ENCODE data around the gene LNX2.

Gene LNX2

GRCh38 chr13:27624071-27624470, 3.7 kb upstream of the LNX2 start:
- no peak overlapping the region for H3K27ac ChIP-seq (replicated peaks)
- H3K27me3 ChIP-seq (ENCODE audit: insufficient read depth, poor library complexity, severe bottlenecking), result no peaks in the 10 kb centered on the region
- DNase-seq (ENCODE audit: low read depth in 1 of 2, low spot score in 1 of 2), result no peak
- TF ChIP-seq POLR2AphosphoS5 (IDR thresholded peaks at IDR 0.05; ENCODE audit: low read depth) (no peak), CTCF (IDR thresholded peaks at IDR 0.05; ENCODE audit: insufficient read depth, low read length) (no peak), SPI1 (IDR thresholded peaks at IDR 0.05; ENCODE audit: borderline replicate concordance, low read depth) (no peak), GABPA (IDR thresholded peaks at IDR 0.05; ENCODE audit: low read depth) (no peak)
- TF ChIP-seq, protein P1, sequence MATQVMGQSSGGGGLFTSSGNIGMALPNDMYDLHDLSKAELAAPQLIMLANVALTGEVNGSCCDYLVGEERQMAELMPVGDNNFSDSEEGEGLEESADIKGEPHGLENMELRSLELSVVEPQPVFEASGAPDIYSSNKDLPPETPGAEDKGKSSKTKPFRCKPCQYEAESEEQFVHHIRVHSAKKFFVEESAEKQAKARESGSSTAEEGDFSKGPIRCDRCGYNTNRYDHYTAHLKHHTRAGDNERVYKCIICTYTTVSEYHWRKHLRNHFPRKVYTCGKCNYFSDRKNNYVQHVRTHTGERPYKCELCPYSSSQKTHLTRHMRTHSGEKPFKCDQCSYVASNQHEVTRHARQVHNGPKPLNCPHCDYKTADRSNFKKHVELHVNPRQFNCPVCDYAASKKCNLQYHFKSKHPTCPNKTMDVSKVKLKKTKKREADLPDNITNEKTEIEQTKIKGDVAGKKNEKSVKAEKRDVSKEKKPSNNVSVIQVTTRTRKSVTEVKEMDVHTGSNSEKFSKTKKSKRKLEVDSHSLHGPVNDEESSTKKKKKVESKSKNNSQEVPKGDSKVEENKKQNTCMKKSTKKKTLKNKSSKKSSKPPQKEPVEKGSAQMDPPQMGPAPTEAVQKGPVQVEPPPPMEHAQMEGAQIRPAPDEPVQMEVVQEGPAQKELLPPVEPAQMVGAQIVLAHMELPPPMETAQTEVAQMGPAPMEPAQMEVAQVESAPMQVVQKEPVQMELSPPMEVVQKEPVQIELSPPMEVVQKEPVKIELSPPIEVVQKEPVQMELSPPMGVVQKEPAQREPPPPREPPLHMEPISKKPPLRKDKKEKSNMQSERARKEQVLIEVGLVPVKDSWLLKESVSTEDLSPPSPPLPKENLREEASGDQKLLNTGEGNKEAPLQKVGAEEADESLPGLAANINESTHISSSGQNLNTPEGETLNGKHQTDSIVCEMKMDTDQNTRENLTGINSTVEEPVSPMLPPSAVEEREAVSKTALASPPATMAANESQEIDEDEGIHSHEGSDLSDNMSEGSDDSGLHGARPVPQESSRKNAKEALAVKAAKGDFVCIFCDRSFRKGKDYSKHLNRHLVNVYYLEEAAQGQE (IDR thresholded peaks at IDR 0.05; ENCODE audit: insufficient replicate concordance, low read depth), result no peak
- no peak overlapping the region for H3K4me3 ChIP-seq (replicated peaks; ENCODE audit: insufficient read depth, low read length)

GRCh38 chr13:27622881-27623280, 2.6 kb upstream of the LNX2 start:
- TF ChIP-seq POLR2AphosphoS5 (IDR thresholded peaks at IDR 0.05; ENCODE audit: low read depth), result no peak
- no peak for TF ChIP-seq CTCF (IDR thresholded peaks at IDR 0.05; ENCODE audit: insufficient read depth, low read length)
- TF ChIP-seq, protein P1 (IDR thresholded peaks at IDR 0.05; ENCODE audit: insufficient replicate concordance, low read depth), result no peak
- TF ChIP-seq GABPA (IDR thresholded peaks at IDR 0.05; ENCODE audit: low read depth), result no peak
- TF ChIP-seq SPI1 (IDR thresholded peaks at IDR 0.05; ENCODE audit: borderline replicate concordance, low read depth), result no peak
- Histone ChIP-seq H3K27me3 (ENCODE audit: insufficient read depth, poor library complexity, severe bottlenecking) (no peaks in the 10 kb centered on the region), H3K27ac (replicated peaks) (no peak overlapping the region; the same call in 1 of the 2 replicates), H3K4me3 (replicated peaks; ENCODE audit: insufficient read depth, low read length) (peak overlapping the region; percentile 87)
- DNase-seq (ENCODE audit: low read depth in 1 of 2, low spot score in 1 of 2), result no peak

DNA sequence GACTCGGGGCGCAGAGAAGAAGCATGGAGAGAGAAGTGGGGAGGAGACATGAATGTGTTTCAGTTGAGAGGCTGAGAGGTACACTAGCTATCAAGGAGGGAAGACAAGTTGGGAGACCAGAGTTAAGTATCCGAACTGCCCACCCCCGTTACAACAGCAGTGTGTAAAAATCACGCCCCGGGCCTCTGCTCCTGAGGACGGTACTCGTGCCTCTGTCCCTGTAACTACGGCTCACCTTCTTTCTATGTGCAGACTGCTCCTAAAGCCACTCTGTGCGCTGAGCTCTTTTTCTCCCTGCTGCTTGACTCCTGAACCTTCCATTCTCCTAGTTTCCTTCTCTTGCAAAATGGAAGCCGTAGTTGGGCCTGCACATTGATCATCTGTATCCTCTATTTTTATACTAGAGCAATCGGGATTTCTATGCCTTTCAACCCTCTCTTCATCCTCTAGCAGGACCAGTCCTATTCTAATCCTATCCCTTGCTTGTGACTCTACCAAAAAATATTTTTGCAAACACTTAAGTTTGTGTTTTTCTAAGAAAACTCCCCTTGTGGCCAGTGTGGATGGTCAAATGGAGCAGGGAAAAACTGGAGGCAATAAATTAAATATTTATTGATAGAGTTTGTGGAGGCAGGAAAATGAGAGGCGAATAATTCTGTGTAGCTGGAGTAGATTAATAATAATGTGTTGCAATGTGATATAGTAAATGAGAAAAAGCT, 1.9 kb upstream of the LNX2 start:
- Histone ChIP-seq H3K27me3 (ENCODE audit: insufficient read depth, poor library complexity, severe bottlenecking) (no peaks in the 10 kb centered on the region), H3K27ac (replicated peaks) (peak overlapping the region; percentile 90), H3K4me3 (replicated peaks; ENCODE audit: insufficient read depth, low read length) (peak overlapping the region; percentile 87)
- TF ChIP-seq POLR2AphosphoS5 (IDR thresholded peaks at IDR 0.05; ENCODE audit: low read depth) (no peak), SPI1 (IDR thresholded peaks at IDR 0.05; ENCODE audit: borderline replicate concordance, low read depth) (no peak), GABPA (IDR thresholded peaks at IDR 0.05; ENCODE audit: low read depth) (no peak), CTCF (IDR thresholded peaks at IDR 0.05; ENCODE audit: insufficient read depth, low read length) (no peak)
- TF ChIP-seq, protein P1 (IDR thresholded peaks at IDR 0.05; ENCODE audit: insufficient replicate concordance, low read depth), result no peak
- peak in 1 of 2 experiments; percentile 9 for DNase-seq (ENCODE audit: low read depth in 1 of 2, low spot score in 1 of 2)

Data from HL-60 (cell line).